IMR-90 (cell line): ENCODE data around the gene THNSL1. TPM values are rescaled to one million over a fixed set of nuclear protein-coding genes. Genes with fewer than 3 reads are reported as not detected.

Source experiments
- ATAC-seq: fragments of 200-7000 bp; cut with Tn5 transposase; 2 replicates; pipeline ENCODE4 v1.9.1; 2020; ENCODE audit warnings: low read depth, mild to moderate bottlenecking, moderate library complexity
- BruUV-seq: library from RNA; stranded (reverse); fragments of 400-500 nt; replicated peaks from 2 replicates; lab custom pipeline; 2021; lab: Mats Ljungman, UMichigan
- CTCF ChIA-PET: fragments of 300-600 bp; formaldehyde crosslinking; extraction: SDS; loops from one replicate; lab custom pipeline; 2021; ENCODE audit warnings: antibody characterized with exemption; lab: Yijun Ruan, JAX
- POLR2A ChIA-PET: fragments of 300-600 bp; sonication (Branson Sonifier 250); formaldehyde crosslinking; loops from one replicate; lab custom pipeline; 2022; ENCODE audit warnings: antibody characterized with exemption; ENCODE audit not compliant: unreplicated experiment; lab: Charles Lee
- DNase-seq: peaks from one replicate; pipeline ENCODE4 v3.0.0; 2013
- H2AFZ ChIP-seq: replicated peaks from 2 replicates; pipeline ENCODE3; 2013; ENCODE audit warnings: low read length, mild to moderate bottlenecking; ENCODE audit not compliant: poor library complexity
- H2AK5ac ChIP-seq: 2 replicates; pipeline ENCODE4 v1.6.1; 2013; ENCODE audit warnings: low read depth, low read length, inconsistent platforms
- H2AK9ac ChIP-seq: replicated peaks from 2 replicates; pipeline ENCODE3; 2013; ENCODE audit warnings: mild to moderate bottlenecking, low read depth, low read length, moderate library complexity; ENCODE audit not compliant: poor library complexity
- H2BK120ac ChIP-seq: 2 replicates; pipeline ENCODE4 v1.6.1; 2013; ENCODE audit warnings: low read depth, low read length, inconsistent platforms
- H2BK15ac ChIP-seq: 3 replicates; pipeline ENCODE4 v1.6.1; 2013; ENCODE audit warnings: low read depth, low read length, inconsistent platforms
- H2BK20ac ChIP-seq: 2 replicates; pipeline ENCODE4 v1.6.1; 2013; ENCODE audit warnings: low read depth, mild to moderate bottlenecking, inconsistent platforms, low read length, moderate library complexity
- H2BK5ac ChIP-seq: 2 replicates; pipeline ENCODE4 v1.6.1; 2013; ENCODE audit warnings: mild to moderate bottlenecking, low read depth, low read length, inconsistent platforms; ENCODE audit not compliant: poor library complexity, severe bottlenecking
- H3K14ac ChIP-seq: replicated peaks from 2 replicates; pipeline ENCODE4 v1.6.1; 2013; ENCODE audit warnings: low read depth, low read length, inconsistent platforms
- H3K18ac ChIP-seq: 2 replicates; pipeline ENCODE4 v1.6.1; 2013; ENCODE audit warnings: low read depth, low read length, control low read depth
- H3K23ac ChIP-seq: 2 replicates; pipeline ENCODE4 v1.6.1; 2013; ENCODE audit warnings: low read depth, low read length, inconsistent platforms
- H3K27ac ChIP-seq: 2 replicates; pipeline ENCODE4 v1.5.1; 2013; ENCODE audit warnings: mild to moderate bottlenecking, control low read depth, low read length; ENCODE audit not compliant: insufficient read depth
- H3K27me3 ChIP-seq: 2 replicates; pipeline ENCODE4 v1.6.1; 2013; ENCODE audit warnings: low read length; ENCODE audit not compliant: control insufficient read depth, insufficient read depth
- H3K36me3 ChIP-seq: 2 replicates; pipeline ENCODE4 v1.6.1; 2013; ENCODE audit warnings: low read length, mixed read lengths; ENCODE audit not compliant: control insufficient read depth, insufficient read depth
- H3K4ac ChIP-seq: 2 replicates; pipeline ENCODE4 v1.6.1; 2013; ENCODE audit warnings: low read depth, low read length, inconsistent platforms
- H3K4me1 ChIP-seq: 2 replicates; pipeline ENCODE4 v1.6.1; 2013; ENCODE audit warnings: low read length, mixed read lengths; ENCODE audit not compliant: control insufficient read depth, insufficient read depth
- H3K4me2 ChIP-seq: 2 replicates; pipeline ENCODE4 v1.6.1; 2013; ENCODE audit warnings: low read depth, mild to moderate bottlenecking, control low read depth, low read length, moderate library complexity
- H3K4me3 ChIP-seq: 2 replicates; pipeline ENCODE4 v1.5.1; 2013; ENCODE audit warnings: low read depth, mild to moderate bottlenecking, control low read depth, low read length, moderate library complexity; ENCODE audit not compliant: insufficient read depth
- H3K56ac ChIP-seq: 2 replicates; pipeline ENCODE4 v1.6.1; 2013; ENCODE audit warnings: low read length, inconsistent platforms; ENCODE audit not compliant: insufficient read depth; ENCODE audit errors: extremely low read depth
- H3K79me1 ChIP-seq, 2 experiments: 2 replicates each; pipeline ENCODE4 v1.6.1; 2013; ENCODE audit warnings: low read length in 2 of 2, inconsistent platforms in 1 of 2, low read depth in 1 of 2
- H3K9ac ChIP-seq: 2 replicates; pipeline ENCODE4 v1.6.1; 2013; ENCODE audit warnings: low read depth, low read length, control low read depth
- H3K9me1 ChIP-seq: 2 replicates; pipeline ENCODE4 v1.6.1; 2013; ENCODE audit warnings: low read length, inconsistent platforms; ENCODE audit not compliant: insufficient read depth
- H3K9me3 ChIP-seq: 2 replicates; pipeline ENCODE4 v1.6.1; 2013; ENCODE audit warnings: low read length; ENCODE audit not compliant: control insufficient read depth, insufficient read depth
- H4K20me1 ChIP-seq: 2 replicates; pipeline ENCODE4 v1.6.1; 2013; ENCODE audit warnings: low read length, inconsistent platforms; ENCODE audit not compliant: insufficient read depth
- H4K5ac ChIP-seq: 2 replicates; pipeline ENCODE4 v1.6.1; 2013; ENCODE audit warnings: mild to moderate bottlenecking, low read depth, low read length, control low read depth
- H4K8ac ChIP-seq, 2 experiments: 2 replicates each; pipeline ENCODE4 v1.6.1; 2013; ENCODE audit warnings: low read depth in 2 of 2, low read length in 2 of 2, control low read depth in 1 of 2, inconsistent platforms in 1 of 2
- H4K91ac ChIP-seq: 2 replicates; pipeline ENCODE4 v1.6.1; 2013; ENCODE audit warnings: low read depth, low read length, inconsistent platforms; ENCODE audit not compliant: insufficient read depth
- CEBPB ChIP-seq: IDR thresholded peaks from 2 replicates; pipeline ENCODE4 v1.6.1; 2012; ENCODE audit warnings: low read depth, low read length, improper control_type of control experiment
- RFX5 ChIP-seq: IDR thresholded peaks from 2 replicates; pipeline ENCODE4 v1.8.0; 2012; ENCODE audit warnings: low read depth, mild to moderate bottlenecking, low read length, moderate library complexity
- WGBS, 2 experiments: methylation state at CpG; one replicate each; pipeline versions ENCODE4 v1.1.5 to v1.1.7; 2013; ENCODE audit warnings: missing lambda C conversion rate in 2 of 2; ENCODE audit not compliant: insufficient read length in 1 of 2; ENCODE audit errors: extremely low coverage in 2 of 2; 5-methylcytosine and 5-hydroxymethylcytosine counted together
- dilution Hi-C: fragments of 300-500 bp; cut with HindIII; formaldehyde crosslinking; loops from one replicate; pipeline ENCODE4 v1.14.3; 2018; ENCODE audit warnings: low sequenced_read_pairs; ENCODE audit not compliant: unreplicated experiment
- in situ Hi-C: fragments of 300-500 bp; cut with MboI; formaldehyde crosslinking; loops from 3 replicates; pipeline ENCODE4 v1.14.3; 2019; ENCODE audit warnings: low sequenced_read_pairs, inconsistent platforms, mixed read lengths
- intact Hi-C: fragments of 100-400 bp; cut with micrococcal nuclease; formaldehyde crosslinking; loops from 2 replicates; pipeline ENCODE4 v1.10.0; 2022
- polyA plus RNA-seq, 3 experiments: library from polyadenylated mRNA; depleted of rRNA; stranded (reverse); fragments of >200 nt; gene quantifications; 2 replicates each; pipeline ENCODE4 v1.2.3, GENCODE V29; 2012; ENCODE audit warnings: low replicate concordance in 1 of 3
- total RNA-seq: library from RNA; depleted of rRNA; stranded (reverse); fragments of >200 nt; gene quantifications from 2 replicates; pipeline ENCODE4 v1.2.3, GENCODE V29; 2012

THNSL1 gene
- total and polyA plus RNA-seq, 2 of the 4 experiments (the other 2 are of a cell fraction) = 1.3 to 2.0 TPM

- Histone ChIP-seq H2AK5ac (peak overlapping the region; percentile 78; the same call in 1 of the 2 replicates), H3K9me1 (peaks cover 3% of the 10 kb centered on the region; the same call in 1 of the 2 replicates), H4K8ac (no peak overlapping the region), H2BK20ac (peak overlapping the region; percentile 20; the same call in 1 of the 2 replicates), H4K91ac (no peak overlapping the region), H3K56ac (no peak overlapping the region), H3K9me3 (peaks cover 2% of the 10 kb centered on the region; the same call in 1 of the 2 replicates), H2AFZ (peak overlapping the region; percentile 47), H3K4me3 (no peak overlapping the region), H2BK5ac (no peak overlapping the region), H3K23ac (no peak overlapping the region), H3K18ac (no peak overlapping the region), H3K14ac (0 out of 2 replicates have a peak overlapping the region, but pooled peaks have one; percentile 19), H2AK9ac (no peak overlapping the region), H3K4me1 (no peaks in the 10 kb centered on the region), H3K79me1 (no peaks in the 10 kb centered on the region), H3K27ac (no peak overlapping the region), H3K9ac (no peak overlapping the region), H3K4ac (peak overlapping the region; percentile 30; the same call in 1 of the 2 replicates), H3K27me3 (no peaks in the 10 kb centered on the region), H4K5ac (no peak overlapping the region), H3K4me2 (no peak overlapping the region), H2BK15ac (no peak overlapping the region), H2BK120ac (no peak overlapping the region), H4K20me1 (no peaks in the 10 kb centered on the region), H3K36me3 (no peaks in the 10 kb centered on the region)
- POLR2A ChIA-PET = no interaction called here
- dilution Hi-C loops (no loop called here), in situ Hi-C loops (loop anchor here (10.0 kb wide), 1 partner anchor 354 kb away; no protein-coding TSS in a partner anchor), intact Hi-C loops (loop anchor here (2.0 kb wide), 1 partner anchor 264 kb away; no protein-coding TSS in a partner anchor)
- ATAC-seq (no peak), DNase-seq (no peak)
- 73% methylated on average over 3 of the region's 12 CpGs; no CpG with 5 or more reads in 1 of the 2 experiments for WGBS, 2 experiments
- no TSS peak for BruUV-seq
- 0 out of 2 replicates have a peak, but pooled peaks have one; percentile 18 for TF ChIP-seq CEBPB
- no peak for TF ChIP-seq RFX5
- CTCF ChIA-PET = interaction anchor here (1.0 to 1.4 kb wide), 2 partner anchors 50 to 92 kb away, joined by 3 to 5 read pairs; no protein-coding TSS in a partner anchor
These were observed 27.4 kb upstream of the THNSL1 start for GRCh38 chr10:24988831-24989640.
